UCSD-AML1 (cell line): ENCODE measurements around the gene PPP1CC.
"Not testable (repeated sequence)": the region's sequence is repeated elsewhere in the genome, so short reads cannot be mapped to it uniquely, and the experiment has no call there.

Experiments used
- DNase-seq: peaks from one replicate; lab custom pipeline; 2025; ENCODE audit not compliant: unreplicated experiment; lab: John Stamatoyannopoulos, UW

Gene PPP1CC

GRCh38 chr12:110726028-110726427 is 16.7 kb downstream of the PPP1CC start:
- DNase-seq: no peak

GRCh38 chr12:110725267-110725666 is 17.4 kb downstream of the PPP1CC start:
- no peak for DNase-seq

GRCh38 chr12:110722892-110723291 is 19.8 kb downstream of the PPP1CC start:
- not testable (repeated sequence) for DNase-seq

GRCh38 chr12:110721570-110721969 is 21.1 kb downstream of the PPP1CC start:
- DNase-seq: no peak

- no peak for DNase-seq
Measured at GRCh38 chr12:110720516-110720915, 22.2 kb downstream of the PPP1CC start.

GRCh38 chr12:110718222-110718908 is 24.3 kb downstream of the PPP1CC start:
- DNase-seq: no peak

GRCh38 chr12:110717037-110717436 is 25.7 kb downstream of the PPP1CC start:
- no peak for DNase-seq

- no peak for DNase-seq
Measured at GRCh38 chr12:110708917-110709316, 33.8 kb downstream of the PPP1CC start.

- no peak for DNase-seq
Measured at GRCh38 chr12:110705309-110705708, 37.4 kb downstream of the PPP1CC start.

- DNase-seq: no peak
Measured at GRCh38 chr12:110704750-110705149, 37.9 kb downstream of the PPP1CC start.

- no peak for DNase-seq
Measured at GRCh38 chr12:110704231-110704630, 38.5 kb downstream of the PPP1CC start.

- DNase-seq: no peak
Measured at GRCh38 chr12:110702081-110702480, 40.6 kb downstream of the PPP1CC start.

GRCh38 chr12:110699591-110700445 is 42.9 kb downstream of the PPP1CC start:
- peak; percentile 31 for DNase-seq

GRCh38 chr12:110698171-110698902 is 44.4 kb downstream of the PPP1CC start:
- DNase-seq: peak; percentile 83

- DNase-seq: no peak
Measured at GRCh38 chr12:110697236-110697635, 45.5 kb downstream of the PPP1CC start.

GRCh38 chr12:110696283-110696682 is 46.4 kb downstream of the PPP1CC start:
- DNase-seq: no peak

GRCh38 chr12:110694330-110694901 is 48.3 kb downstream of the PPP1CC start:
- peak; percentile 28 for DNase-seq

GRCh38 chr12:110693731-110694130 is 49.0 kb downstream of the PPP1CC start:
- DNase-seq: peak; percentile 20

- DNase-seq: no peak
Measured at GRCh38 chr12:110690127-110690430, 52.6 kb downstream of the PPP1CC start.

GRCh38 chr12:110689281-110690126 is 53.2 kb downstream of the PPP1CC start:
- peak; percentile 76 for DNase-seq
